HG03108 (cell line): ENCODE results near the gene PCDHGC3.
"Not testable (repeated sequence)": the region's sequence is repeated elsewhere in the genome, so short reads cannot be mapped to it uniquely, and the experiment has no call there.

ENCODE experiments used
- ATAC-seq: cut with Tn5 transposase; IDR thresholded peaks from one replicate; pipeline ENCODE4 v1.9.1; 2021; ENCODE audit warnings: moderate library complexity; ENCODE audit not compliant: unreplicated experiment

PCDHGC3 gene

GRCh38 chr5:141475625-141476131 lies at the start of gene PCDHGC3:
Gene PCDHGC3, plus strand, starts transcription at chr5:141475966. Its CDS starts 151 bp downstream, at chr5:141476117.
- ATAC-seq: peak; percentile 98

GRCh38 chr5:141427783-141428426 lies 47.9 kb upstream of the PCDHGC3 start:
- ATAC-seq: no peak

- ATAC-seq: peak; percentile 78
These were observed 45.2 kb upstream of the PCDHGC3 start, which contains the start of gene PCDHGA12 for GRCh38 chr5:141430332-141431113. Gene PCDHGA12, plus strand, starts transcription at chr5:141430507. Its CDS starts 253 bp downstream, at chr5:141430760.

GRCh38 chr5:141431286-141431685 lies 44.5 kb upstream of the PCDHGC3 start:
- ATAC-seq: no peak

- not testable (repeated sequence) for ATAC-seq
These were observed 43.5 kb upstream of the PCDHGC3 start for GRCh38 chr5:141432308-141432707.

- ATAC-seq: not testable (repeated sequence)
These were observed 43.0 kb upstream of the PCDHGC3 start for GRCh38 chr5:141432726-141433125.

GRCh38 chr5:141434006-141434405 lies 41.8 kb upstream of the PCDHGC3 start:
- no peak for ATAC-seq

- ATAC-seq: no peak
These were observed 38.5 kb upstream of the PCDHGC3 start for GRCh38 chr5:141437221-141437620.

GRCh38 chr5:141439411-141440141 lies 36.2 kb upstream of the PCDHGC3 start:
- no peak for ATAC-seq

GRCh38 chr5:141440341-141440740 lies 35.4 kb upstream of the PCDHGC3 start:
- no peak for ATAC-seq

GRCh38 chr5:141441571-141442170 lies 34.1 kb upstream of the PCDHGC3 start:
- ATAC-seq: no peak

GRCh38 chr5:141465351-141465750 lies 10.4 kb upstream of the PCDHGC3 start:
- ATAC-seq: no peak

- peak; percentile 10 for ATAC-seq
These were observed 556 bp downstream of the PCDHGC3 start for GRCh38 chr5:141476132-141476911.

GRCh38 chr5:141477044-141477575 lies 1.3 kb downstream of the PCDHGC3 start:
- ATAC-seq: no peak

GRCh38 chr5:141477815-141478214 lies 2.0 kb downstream of the PCDHGC3 start:
- no peak for ATAC-seq

- ATAC-seq: no peak
These were observed 2.7 kb downstream of the PCDHGC3 start for GRCh38 chr5:141478321-141478945.

- ATAC-seq: no peak
These were observed 4.0 kb downstream of the PCDHGC3 start for GRCh38 chr5:141479776-141480175.

GRCh38 chr5:141483902-141484301 lies 8.1 kb downstream of the PCDHGC3 start:
- no peak for ATAC-seq

GRCh38 chr5:141484310-141484640 lies 8.5 kb downstream of the PCDHGC3 start:
- ATAC-seq: no peak
